ENCODE data around the gene SLC24A3.

Gene SLC24A3

DNA sequence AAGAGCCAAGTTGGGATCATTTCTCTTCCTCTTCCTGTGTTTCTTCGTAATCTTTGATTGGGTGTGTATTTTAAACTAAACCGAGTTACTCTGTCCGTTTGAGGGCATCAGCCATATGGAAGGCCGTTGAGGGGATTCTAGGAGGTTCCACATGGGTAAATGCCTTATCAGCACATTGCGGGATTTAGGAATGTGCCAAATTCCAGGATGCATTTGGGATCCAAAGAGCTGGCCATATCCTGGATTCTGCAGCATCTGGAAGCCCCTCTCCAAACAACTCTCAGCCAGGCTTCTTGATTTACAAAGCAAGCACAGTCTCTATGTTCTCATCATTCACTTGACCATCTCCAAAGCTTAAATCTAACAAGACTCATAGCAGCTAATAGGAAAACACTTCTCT is 478.0 kb downstream of the SLC24A3 start:
- in situ Hi-C loops (cut with HindIII; ENCODE audit: low pct_unique_long_range_greater_than_20kb, low sequenced_read_pairs) = no loop called here
- no peak for TF ChIP-seq JUND (IDR thresholded peaks at IDR 0.05; ENCODE audit: low read depth)
- DNase-seq (ENCODE audit: low read depth in 1 of 2, low spot score in 1 of 2) = no peak

GRCh38 chr20:19691125-19691524 is 478.7 kb downstream of the SLC24A3 start:
- in situ Hi-C loops (cut with HindIII; ENCODE audit: low pct_unique_long_range_greater_than_20kb, low sequenced_read_pairs) = no loop called here
- DNase-seq (ENCODE audit: low read depth in 1 of 2, low spot score in 1 of 2) = no peak
- no peak for TF ChIP-seq JUND (IDR thresholded peaks at IDR 0.05; ENCODE audit: low read depth)

DNA sequence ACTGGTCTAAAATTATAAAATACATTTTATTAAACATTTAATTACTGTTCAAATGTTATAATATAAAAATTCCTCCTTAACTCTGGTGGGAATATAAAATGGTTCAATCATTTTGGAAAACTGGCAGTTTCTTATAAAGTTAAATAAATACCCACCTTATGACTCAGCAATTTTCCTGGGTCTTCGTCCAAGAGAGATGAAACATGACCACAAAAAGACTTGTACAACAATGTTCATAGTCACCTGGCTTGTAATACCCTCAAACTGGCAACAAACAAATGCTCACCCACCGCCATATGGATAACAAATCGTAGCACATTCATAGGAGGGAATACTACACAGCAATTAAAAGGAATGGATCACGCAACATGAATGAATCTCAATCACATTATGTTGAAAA is 479.7 kb downstream of the SLC24A3 start:
- DNase-seq (ENCODE audit: low read depth in 1 of 2, low spot score in 1 of 2) = no peak
- in situ Hi-C loops (cut with HindIII; ENCODE audit: low pct_unique_long_range_greater_than_20kb, low sequenced_read_pairs) = no loop called here
- TF ChIP-seq JUND (IDR thresholded peaks at IDR 0.05; ENCODE audit: low read depth) = no peak

GRCh38 chr20:19692685-19693119 is 480.3 kb downstream of the SLC24A3 start:
- in situ Hi-C loops (cut with HindIII; ENCODE audit: low pct_unique_long_range_greater_than_20kb, low sequenced_read_pairs) = no loop called here
- no peak for TF ChIP-seq JUND (IDR thresholded peaks at IDR 0.05; ENCODE audit: low read depth)
- DNase-seq (ENCODE audit: low read depth in 1 of 2, low spot score in 1 of 2) = peak; percentile 33 to 57

- DNase-seq (ENCODE audit: low read depth in 1 of 2, low spot score in 1 of 2) = peak in 1 of 2 experiments; percentile 53
- in situ Hi-C loops (cut with HindIII; ENCODE audit: low pct_unique_long_range_greater_than_20kb, low sequenced_read_pairs) = no loop called here
- TF ChIP-seq JUND (IDR thresholded peaks at IDR 0.05; ENCODE audit: low read depth) = no peak
Observed at GRCh38 chr20:19693508-19693907, 481.1 kb downstream of the SLC24A3 start.

GRCh38 chr20:19695081-19695480 is 482.6 kb downstream of the SLC24A3 start:
- in situ Hi-C loops (cut with HindIII; ENCODE audit: low pct_unique_long_range_greater_than_20kb, low sequenced_read_pairs) = no loop called here
- no peak for DNase-seq (ENCODE audit: low read depth in 1 of 2, low spot score in 1 of 2)
- TF ChIP-seq JUND (IDR thresholded peaks at IDR 0.05; ENCODE audit: low read depth) = no peak

DNA sequence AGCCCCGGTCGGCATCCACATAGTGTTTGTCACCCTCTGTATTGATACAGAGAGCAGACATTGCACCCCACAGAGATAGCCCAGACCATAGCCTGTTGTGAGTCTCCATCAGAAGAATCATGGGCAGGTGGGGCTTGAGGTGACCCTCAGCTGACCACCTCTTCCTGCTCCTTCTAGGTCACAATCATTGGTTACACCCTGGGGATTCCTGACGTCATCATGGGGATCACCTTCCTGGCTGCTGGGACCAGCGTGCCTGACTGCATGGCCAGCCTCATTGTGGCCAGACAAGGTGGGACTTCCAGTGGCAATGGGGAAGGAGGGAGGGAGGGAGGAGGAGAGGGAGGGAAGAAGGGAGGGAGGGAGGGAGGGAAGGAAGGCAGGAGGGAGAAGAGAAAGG is 484.2 kb downstream of the SLC24A3 start:
- TF ChIP-seq JUND (IDR thresholded peaks at IDR 0.05; ENCODE audit: low read depth) = no peak
- in situ Hi-C loops (cut with HindIII; ENCODE audit: low pct_unique_long_range_greater_than_20kb, low sequenced_read_pairs) = no loop called here

DNA sequence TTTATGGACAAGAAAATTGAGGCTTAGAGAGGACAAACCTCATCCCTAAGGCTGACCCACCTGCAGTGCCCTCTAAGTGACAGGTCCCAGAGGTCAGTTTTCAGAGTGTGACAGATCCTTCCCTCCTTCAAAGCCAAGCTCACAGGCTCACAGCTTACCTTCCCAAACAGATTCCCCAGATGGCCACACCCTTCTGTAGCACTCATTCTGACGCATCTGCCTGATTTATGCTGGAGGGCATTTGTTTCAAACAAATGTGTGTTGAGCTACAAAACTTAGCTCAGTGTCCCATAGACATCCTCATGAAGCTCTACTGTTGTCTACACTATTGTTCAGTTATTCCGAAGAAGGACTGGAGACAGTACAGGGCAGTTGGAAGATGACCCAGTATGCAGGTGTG is 485.0 kb downstream of the SLC24A3 start:
- no peak for TF ChIP-seq JUND (IDR thresholded peaks at IDR 0.05; ENCODE audit: low read depth)
- in situ Hi-C loops (cut with HindIII; ENCODE audit: low pct_unique_long_range_greater_than_20kb, low sequenced_read_pairs) = no loop called here
- no peak for DNase-seq (ENCODE audit: low read depth in 1 of 2, low spot score in 1 of 2)

More for the DNA sequence above, 484.2 kb downstream of the SLC24A3 start:
- DNase-seq (ENCODE audit: low read depth in 1 of 2, low spot score in 1 of 2) = no peak

GRCh38 chr20:19699180-19699971 is 486.9 kb downstream of the SLC24A3 start:
- no peak for DNase-seq (ENCODE audit: low read depth in 1 of 2, low spot score in 1 of 2)
- in situ Hi-C loops (cut with HindIII; ENCODE audit: low pct_unique_long_range_greater_than_20kb, low sequenced_read_pairs) = no loop called here
- TF ChIP-seq JUND (IDR thresholded peaks at IDR 0.05; ENCODE audit: low read depth) = no peak

- in situ Hi-C loops (cut with HindIII; ENCODE audit: low pct_unique_long_range_greater_than_20kb, low sequenced_read_pairs) = no loop called here
- DNase-seq (ENCODE audit: low read depth in 1 of 2, low spot score in 1 of 2) = no peak
- no peak for TF ChIP-seq JUND (IDR thresholded peaks at IDR 0.05; ENCODE audit: low read depth)
Observed at GRCh38 chr20:19701429-19701828, 489.0 kb downstream of the SLC24A3 start.

DNA sequence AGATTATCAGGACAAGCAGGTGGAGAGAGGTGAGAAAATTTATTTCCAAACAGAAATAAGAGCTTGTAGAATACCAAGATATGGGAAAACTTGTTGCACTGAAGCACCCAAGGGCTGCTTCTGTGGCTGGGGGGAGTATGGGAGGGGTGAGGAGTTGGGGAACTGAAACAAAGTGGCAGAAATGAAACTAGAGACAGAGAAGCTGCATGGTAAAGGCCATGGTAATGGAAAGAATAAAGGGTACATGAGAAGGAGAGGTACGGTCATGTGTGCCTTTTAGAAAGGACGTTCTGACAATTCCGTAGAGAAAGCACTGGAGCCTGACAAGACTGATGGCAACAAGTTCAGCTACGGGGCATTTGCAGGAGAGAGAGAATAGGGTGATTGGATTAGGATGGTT is 494.0 kb downstream of the SLC24A3 start:
- TF ChIP-seq JUND (IDR thresholded peaks at IDR 0.05; ENCODE audit: low read depth) = no peak
- no peak for DNase-seq (ENCODE audit: low read depth in 1 of 2, low spot score in 1 of 2)
- in situ Hi-C loops (cut with HindIII; ENCODE audit: low pct_unique_long_range_greater_than_20kb, low sequenced_read_pairs) = no loop called here

GRCh38 chr20:19709635-19710335 is 497.3 kb downstream of the SLC24A3 start:
- peak in 1 of 2 experiments; percentile 15 for DNase-seq (ENCODE audit: low read depth in 1 of 2, low spot score in 1 of 2)
- in situ Hi-C loops (cut with HindIII; ENCODE audit: low pct_unique_long_range_greater_than_20kb, low sequenced_read_pairs) = no loop called here
- TF ChIP-seq JUND (IDR thresholded peaks at IDR 0.05; ENCODE audit: low read depth) = no peak
